ENCODE data around the gene SMIM24.
A peak's percentile ranks its signal among the peaks of the same experiment; 100 is the strongest.
"Not testable (repeated sequence)": the region's sequence is repeated elsewhere in the genome, so short reads cannot be mapped to it uniquely, and the experiment has no call there.

SMIM24 gene

GRCh38 chr19:3454656-3455392, 25.5 kb downstream of the SMIM24 start:
- FAIRE-seq = no peak

GRCh38 chr19:3453840-3454239, 26.5 kb downstream of the SMIM24 start:
- FAIRE-seq = no peak

GRCh38 chr19:3452942-3453214, 27.4 kb downstream of the SMIM24 start:
- FAIRE-seq = not testable (repeated sequence)

- FAIRE-seq = no peak
These were observed 28.0 kb downstream of the SMIM24 start for GRCh38 chr19:3452171-3452941.

GRCh38 chr19:3451451-3451866, 28.9 kb downstream of the SMIM24 start:
- no peak for FAIRE-seq

GRCh38 chr19:3450796-3451411, 29.4 kb downstream of the SMIM24 start:
- peak; percentile 57 for FAIRE-seq

GRCh38 chr19:3448616-3449334, 31.6 kb downstream of the SMIM24 start:
- FAIRE-seq = no peak

- FAIRE-seq = not testable (repeated sequence)
These were observed 33.7 kb downstream of the SMIM24 start for GRCh38 chr19:3446657-3447056.

GRCh38 chr19:3444695-3445234, 35.6 kb downstream of the SMIM24 start:
- FAIRE-seq = no peak

GRCh38 chr19:3443840-3444694, 36.3 kb downstream of the SMIM24 start:
- FAIRE-seq = no peak

GRCh38 chr19:3442487-3443071, 37.7 kb downstream of the SMIM24 start:
- no peak for FAIRE-seq

GRCh38 chr19:3441986-3442329, 38.4 kb downstream of the SMIM24 start:
- no peak for FAIRE-seq

- no peak for FAIRE-seq
These were observed 39.0 kb downstream of the SMIM24 start for GRCh38 chr19:3441089-3441985.

GRCh38 chr19:3440082-3440481, 40.2 kb downstream of the SMIM24 start:
- FAIRE-seq = no peak

- FAIRE-seq = peak; percentile 18
These were observed 45.4 kb downstream of the SMIM24 start for GRCh38 chr19:3434630-3435553.

- no peak for FAIRE-seq
These were observed 46.4 kb downstream of the SMIM24 start for GRCh38 chr19:3433805-3434540.

- FAIRE-seq = no peak
These were observed 47.0 kb downstream of the SMIM24 start for GRCh38 chr19:3433313-3433712.

GRCh38 chr19:3431760-3432397, 48.4 kb downstream of the SMIM24 start:
- no peak for FAIRE-seq

All from endometrium (tissue), 2 donors.